Parathyroid adenoma (tissue), 2 donors: ENCODE measurements around the gene PROM1.

ENCODE experiments used
- H2AFZ ChIP-seq: fragments of 300-600 bp; sonication (generic); one replicate; pipeline ENCODE4 v1.7.0; 2017; ENCODE audit warnings: antibody characterized with exemption, mild to moderate bottlenecking
- H3K27ac ChIP-seq: fragments of 300-600 bp; sonication (generic); one replicate; pipeline ENCODE4 v1.7.0; 2017
- H3K27me3 ChIP-seq: fragments of 300-600 bp; sonication (generic); one replicate; pipeline ENCODE4 v1.7.0; 2017; ENCODE audit warnings: low read length; ENCODE audit not compliant: control insufficient read depth, insufficient read depth
- H3K36me3 ChIP-seq: fragments of 300-600 bp; sonication (generic); one replicate; pipeline ENCODE4 v1.7.0; 2017; ENCODE audit warnings: low read length; ENCODE audit not compliant: control insufficient read depth, insufficient read depth
- H3K4me1 ChIP-seq: fragments of 300-600 bp; sonication (generic); one replicate; pipeline ENCODE4 v1.7.0; 2017; ENCODE audit warnings: control low read depth
- H3K4me2 ChIP-seq: fragments of 300-600 bp; sonication (generic); one replicate; pipeline ENCODE4 v1.7.0; 2017; ENCODE audit warnings: low read length
- H3K4me3 ChIP-seq: fragments of 300-600 bp; sonication (generic); one replicate; pipeline ENCODE4 v1.7.0; 2017; ENCODE audit warnings: low read depth, low read length
- H3K79me2 ChIP-seq: fragments of 300-600 bp; sonication (generic); one replicate; pipeline ENCODE4 v1.7.0; 2017; ENCODE audit warnings: control low read depth
- H3K9ac ChIP-seq: fragments of 300-600 bp; sonication (generic); one replicate; pipeline ENCODE4 v1.7.0; 2017; ENCODE audit warnings: mild to moderate bottlenecking
- H3K9me3 ChIP-seq: fragments of 300-600 bp; sonication (generic); one replicate; pipeline ENCODE4 v1.7.0; 2017; ENCODE audit warnings: low read length; ENCODE audit not compliant: control insufficient read depth
- CTCF ChIP-seq: fragments of 300-600 bp; sonication (generic); IDR thresholded peaks from one replicate; pipeline ENCODE4 v1.7.0; 2017; ENCODE audit warnings: antibody characterized with exemption, mild to moderate bottlenecking
- donor health status: primary hyperparathyroidism.

Gene PROM1

GRCh38 chr4:16023776-16024408 lies 59.9 kb downstream of the PROM1 start:
- Histone ChIP-seq H3K27me3 (no peaks in the 10 kb centered on the region), H3K9ac (no peak overlapping the region), H3K36me3 (no peaks in the 10 kb centered on the region), H3K4me3 (no peak overlapping the region), H3K4me2 (no peak overlapping the region), H3K9me3 (no peaks in the 10 kb centered on the region), H2AFZ (no peak overlapping the region), H3K4me1 (no peaks in the 10 kb centered on the region), H3K79me2 (no peaks in the 10 kb centered on the region), H3K27ac (no peak overlapping the region)
- TF ChIP-seq CTCF = no peak

- Histone ChIP-seq H3K4me2 (no peak overlapping the region), H3K27me3 (no peaks in the 10 kb centered on the region), H3K9me3 (no peaks in the 10 kb centered on the region), H2AFZ (no peak overlapping the region), H3K36me3 (no peaks in the 10 kb centered on the region), H3K9ac (no peak overlapping the region), H3K27ac (no peak overlapping the region), H3K4me1 (no peaks in the 10 kb centered on the region), H3K79me2 (no peaks in the 10 kb centered on the region), H3K4me3 (no peak overlapping the region)
- TF ChIP-seq CTCF = no peak
Observed at GRCh38 chr4:16021804-16022560, 61.8 kb downstream of the PROM1 start.

GRCh38 chr4:16019649-16020048 lies 64.2 kb downstream of the PROM1 start:
- Histone ChIP-seq H3K27me3 (no peaks in the 10 kb centered on the region), H3K4me3 (no peak overlapping the region), H3K4me2 (no peak overlapping the region), H3K9me3 (no peaks in the 10 kb centered on the region), H3K4me1 (no peaks in the 10 kb centered on the region), H3K36me3 (no peaks in the 10 kb centered on the region), H2AFZ (no peak overlapping the region), H3K27ac (no peak overlapping the region), H3K79me2 (no peaks in the 10 kb centered on the region), H3K9ac (no peak overlapping the region)
- TF ChIP-seq CTCF = no peak

GRCh38 chr4:16018841-16019240 lies 65.0 kb downstream of the PROM1 start:
- Histone ChIP-seq H3K27ac (no peak overlapping the region), H3K9me3 (no peaks in the 10 kb centered on the region), H3K27me3 (no peaks in the 10 kb centered on the region), H3K79me2 (no peaks in the 10 kb centered on the region), H3K36me3 (no peaks in the 10 kb centered on the region), H3K4me1 (no peaks in the 10 kb centered on the region), H3K4me2 (no peak overlapping the region), H3K4me3 (no peak overlapping the region), H2AFZ (no peak overlapping the region), H3K9ac (no peak overlapping the region)
- TF ChIP-seq CTCF = no peak
